Activated CD4-positive, alpha-beta T cell treated with anti-CD3 and anti-CD28 coated beads for 36 hours (primary cell): ENCODE data around the gene POMC. TPM values are rescaled to one million over a fixed set of nuclear protein-coding genes. Genes with fewer than 3 reads are reported as not detected.
"Not testable (repeated sequence)": the region's sequence is repeated elsewhere in the genome, so short reads cannot be mapped to it uniquely, and the experiment has no call there.

ENCODE experiments used
- ATAC-seq: fragments of 200-7000 bp; cut with Tn5 transposase; one replicate; pipeline ENCODE4 v1.10.0; 2021; ENCODE audit warnings: mild to moderate bottlenecking, moderate library complexity
- CTCF ChIA-PET: fragments of 350-600 bp; sonication (Branson Sonifier 250); formaldehyde crosslinking; loops from one replicate; lab custom pipeline; 2021; ENCODE audit warnings: antibody characterized with exemption; lab: Charles Lee
- POLR2A ChIA-PET: fragments of 350-600 bp; sonication (Branson Sonifier 250); formaldehyde crosslinking; loops from one replicate; lab custom pipeline; 2021; ENCODE audit warnings: antibody characterized with exemption, inconsistent platforms; lab: Charles Lee
- DNase-seq: peaks from one replicate; pipeline ENCODE4 v3.0.0-alpha.2; 2020
- H3K27ac Mint-ChIP-seq: one replicate; pipeline ENCODE4 v1.8.0; 2021; ENCODE audit warnings: mixed read lengths
- H3K27me3 Mint-ChIP-seq: one replicate; pipeline ENCODE4 v1.8.0; 2021; ENCODE audit warnings: mixed read lengths
- H3K36me3 Mint-ChIP-seq: one replicate; pipeline ENCODE4 v1.8.0; 2021; ENCODE audit warnings: low read depth, mixed read lengths
- H3K4me1 Mint-ChIP-seq: one replicate; pipeline ENCODE4 v1.8.0; 2021; ENCODE audit warnings: mixed read lengths
- H3K4me3 Mint-ChIP-seq: one replicate; pipeline ENCODE4 v1.8.0; 2021; ENCODE audit warnings: mild to moderate bottlenecking, moderate library complexity, mixed read lengths
- H3K9me3 Mint-ChIP-seq: one replicate; pipeline ENCODE4 v1.8.0; 2021; ENCODE audit warnings: low read depth, mixed read lengths
- intact Hi-C, 2 experiments: fragments of 100-400 bp; cut with DNase I in 1 of 2; cut with micrococcal nuclease in 1 of 2; formaldehyde crosslinking; loops; one replicate each; pipeline versions ENCODE4 v1.14.2 to v1.15.1; 2022 to 2024; cut with DNase I, micrococcal nuclease
- total RNA-seq, 2 experiments: library from RNA; stranded (reverse); gene quantifications; one replicate each; pipeline ENCODE4 v1.2.3, GENCODE V29; 2021

POMC gene
- total RNA-seq, 2 experiments from 2014 or later = 5.7 to 8.3 TPM

DNA sequence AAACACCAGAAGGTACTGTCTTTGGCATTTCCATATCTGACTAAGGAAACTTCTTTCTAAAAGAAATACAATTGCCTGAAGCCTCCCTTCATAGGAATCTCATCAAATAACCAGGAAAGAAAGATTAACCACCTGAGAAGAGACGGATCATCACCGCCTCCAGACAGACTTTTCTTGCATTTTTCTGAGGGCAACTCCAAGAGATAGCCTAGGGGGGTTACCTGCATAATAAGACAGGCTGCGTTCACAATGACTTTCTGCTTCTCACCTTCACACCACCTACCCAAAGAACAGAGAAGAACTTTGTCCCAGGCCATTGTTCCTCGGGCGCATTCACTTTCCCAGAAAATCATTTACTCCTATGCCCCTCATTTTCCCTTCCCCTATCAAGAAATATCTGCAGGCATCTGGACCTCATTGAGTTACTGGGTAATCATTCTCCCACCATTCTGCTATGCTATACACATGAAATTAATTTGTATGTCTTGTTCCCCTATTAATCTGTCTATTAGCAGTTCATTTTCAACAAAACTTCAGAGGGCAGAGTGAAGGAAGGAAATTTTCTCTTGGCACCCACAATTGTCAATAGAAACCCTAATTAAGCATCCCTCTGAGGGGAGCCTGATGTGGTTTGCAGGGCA, 8.3 kb upstream of the POMC start:
- ChIA-PET CTCF (no interaction called here), POLR2A (no interaction called here)
- ATAC-seq = no peak
- intact Hi-C loops = no loop called here
- Mint-ChIP-seq H3K4me3 (no peak overlapping the region), H3K36me3 (no peaks in the 10 kb centered on the region), H3K27me3 (peaks cover 12% of the 10 kb centered on the region), H3K4me1 (no peaks in the 10 kb centered on the region), H3K9me3 (no peaks in the 10 kb centered on the region), H3K27ac (no peak overlapping the region)
- DNase-seq = no peak

DNA sequence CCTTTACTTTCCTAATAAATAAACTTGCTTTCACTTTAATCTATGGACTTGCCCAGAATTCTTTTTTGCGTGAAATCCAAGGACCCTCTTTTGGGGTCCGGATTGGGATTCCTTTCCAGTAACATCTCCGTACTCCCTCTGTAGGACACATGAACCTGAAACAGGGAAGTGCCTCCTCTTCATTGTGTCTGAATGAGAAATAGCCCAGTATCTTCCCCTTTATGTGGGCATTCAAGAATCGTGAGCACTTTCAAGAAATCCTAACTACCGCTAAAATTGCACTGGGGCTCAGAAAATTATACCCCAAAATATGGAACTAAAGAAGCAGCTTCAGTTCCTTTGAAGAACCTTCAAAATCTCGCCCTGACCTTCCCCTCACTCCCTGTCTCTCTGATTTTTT, 7.8 kb upstream of the POMC start:
- Mint-ChIP-seq H3K36me3 (no peaks in the 10 kb centered on the region), H3K9me3 (no peaks in the 10 kb centered on the region), H3K27ac (no peak overlapping the region), H3K4me3 (no peak overlapping the region), H3K27me3 (peaks cover 12% of the 10 kb centered on the region), H3K4me1 (no peaks in the 10 kb centered on the region)
- no peak for DNase-seq
- no peak for ATAC-seq
- CTCF ChIA-PET = no interaction called here
- intact Hi-C loops = no loop called here
- POLR2A ChIA-PET = no interaction called here

DNA sequence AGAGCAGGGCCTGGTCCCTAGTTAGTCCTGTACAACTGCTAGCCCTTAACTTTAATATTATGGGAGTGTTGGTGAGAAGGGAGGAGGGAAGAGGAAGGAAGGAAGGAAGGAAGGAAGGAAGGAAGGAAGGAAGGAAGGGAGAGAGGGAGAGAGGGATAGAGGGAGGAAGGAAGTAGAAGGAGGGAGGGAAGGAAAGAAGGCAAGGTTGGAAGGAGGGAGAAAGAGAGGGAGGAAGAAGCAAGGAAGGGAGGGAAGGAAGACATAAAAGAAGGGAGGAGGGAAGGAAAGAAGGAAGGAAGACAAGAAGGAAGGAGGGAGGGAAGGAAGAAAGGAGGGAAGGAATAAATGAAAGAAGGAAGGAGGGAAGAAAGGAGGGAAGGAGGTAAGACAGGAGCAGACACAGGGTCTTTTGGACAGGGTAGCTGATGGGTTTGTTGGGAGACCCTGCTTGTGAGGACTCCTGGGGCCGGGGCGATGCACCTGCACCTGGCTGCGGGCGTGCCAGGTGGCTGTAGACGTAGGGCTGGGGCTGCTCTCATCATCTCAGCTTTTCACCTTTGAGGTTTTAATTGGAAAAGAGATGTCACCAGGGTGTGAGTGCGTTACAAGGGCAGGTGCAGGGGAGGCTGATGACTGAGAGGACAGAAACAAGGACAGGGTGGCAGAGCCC, 5.9 kb upstream of the POMC start:
- H3K36me3 Mint-ChIP-seq = no peaks in the 10 kb centered on the region
- ChIA-PET CTCF (interaction anchor here (1.0 kb wide), 1 partner anchor 11 kb away, joined by 3 read pairs; no protein-coding TSS in a partner anchor), POLR2A (no interaction called here)

DNA sequence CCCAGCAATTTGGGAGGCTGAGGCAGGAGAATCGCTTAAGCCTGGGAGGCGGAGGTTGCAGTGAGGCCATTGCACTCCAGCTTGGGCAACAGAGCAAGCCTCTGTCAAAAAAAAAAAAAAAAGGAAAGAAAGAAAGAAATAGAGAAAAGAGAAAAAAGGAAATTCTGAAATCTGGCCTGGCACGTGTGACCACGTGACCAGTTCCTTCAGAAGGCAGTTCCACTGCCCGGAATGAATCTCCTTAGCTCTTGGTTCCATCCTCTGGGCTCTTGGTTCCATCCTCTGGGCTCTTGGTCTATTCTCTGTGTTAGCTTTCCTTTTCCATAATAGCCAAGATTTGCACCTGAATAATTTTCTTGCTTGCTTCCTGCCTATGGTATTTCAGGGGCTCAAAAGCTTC, 5.3 kb upstream of the POMC start:
- Mint-ChIP-seq H3K36me3 (no peaks in the 10 kb centered on the region), H3K27me3 (peaks cover 28% of the 10 kb centered on the region), H3K27ac (no peak overlapping the region), H3K4me1 (peaks cover 3% of the 10 kb centered on the region), H3K4me3 (no peak overlapping the region), H3K9me3 (no peaks in the 10 kb centered on the region)
- DNase-seq (no peak), ATAC-seq (no peak)
- ChIA-PET POLR2A (no interaction called here), CTCF (interaction anchor here (1.0 kb wide), 1 partner anchor 10 kb away, joined by 3 read pairs; no protein-coding TSS in a partner anchor)
- intact Hi-C loops = no loop called here

More for the DNA sequence above, 5.9 kb upstream of the POMC start:
- DNase-seq = no peak
- no peak for ATAC-seq
- H3K4me3 Mint-ChIP-seq = no peak overlapping the region
- no peaks in the 10 kb centered on the region for H3K9me3 Mint-ChIP-seq
- H3K27ac Mint-ChIP-seq = no peak overlapping the region
- peaks cover 22% of the 10 kb centered on the region for H3K27me3 Mint-ChIP-seq
- intact Hi-C loops = no loop called here
- H3K4me1 Mint-ChIP-seq = no peaks in the 10 kb centered on the region

DNA sequence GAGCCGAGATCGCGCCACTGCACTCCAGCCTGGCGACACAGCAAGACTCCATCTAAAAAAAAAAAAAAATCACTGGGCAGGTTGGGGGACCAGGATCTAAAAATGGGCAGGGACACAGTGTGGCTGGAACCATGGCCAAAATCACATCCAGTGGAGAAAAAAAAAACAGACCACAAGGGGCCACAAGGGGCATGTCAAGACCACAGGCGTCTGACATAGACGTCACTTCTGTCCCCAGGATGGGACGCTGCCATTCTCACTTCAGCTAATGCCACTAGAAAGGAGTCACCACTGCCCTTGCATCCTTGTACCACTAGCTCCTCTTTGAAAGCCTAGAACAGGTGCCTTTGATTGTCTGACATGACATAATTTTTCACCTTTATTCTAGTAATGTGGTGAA, 2.5 kb upstream of the POMC start:
- Mint-ChIP-seq H3K9me3 (no peaks in the 10 kb centered on the region), H3K27me3 (peaks cover 40% of the 10 kb centered on the region), H3K4me3 (no peak overlapping the region), H3K4me1 (peaks cover 17% of the 10 kb centered on the region), H3K27ac (no peak overlapping the region), H3K36me3 (no peaks in the 10 kb centered on the region)
- ATAC-seq = no peak
- ChIA-PET CTCF (no interaction called here), POLR2A (no interaction called here)
- intact Hi-C loops = no loop called here
- no peak for DNase-seq

DNA sequence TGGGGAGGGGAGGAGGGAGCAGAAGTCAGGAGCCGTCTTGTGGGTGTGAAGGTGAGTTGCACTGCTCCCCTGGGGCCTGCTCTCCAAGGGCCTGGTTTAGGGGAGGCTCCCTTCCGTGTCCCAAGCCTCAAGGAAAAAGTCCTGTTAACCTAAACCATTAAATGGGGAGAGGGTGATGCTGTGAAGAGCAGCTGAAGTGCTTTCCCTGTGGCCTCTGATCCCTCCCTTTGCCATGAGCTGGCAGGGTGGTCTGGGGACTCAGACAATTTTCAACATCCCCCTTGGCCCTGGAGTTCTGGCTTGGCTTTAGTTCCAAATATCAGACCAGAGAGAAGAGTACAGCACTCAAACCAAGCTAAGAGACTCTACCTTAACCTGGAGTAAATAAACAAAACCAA, 692 bp upstream of the POMC start:
- ATAC-seq = no peak
- Mint-ChIP-seq H3K4me1 (peaks cover 21% of the 10 kb centered on the region), H3K9me3 (no peaks in the 10 kb centered on the region), H3K4me3 (peak overlapping the region; percentile 59), H3K27me3 (peaks cover 37% of the 10 kb centered on the region), H3K27ac (no peak overlapping the region), H3K36me3 (no peaks in the 10 kb centered on the region)
- CTCF ChIA-PET = interaction anchor here (0.6 to 1.2 kb wide), 5 partner anchors 28 to 429 kb away, joined by 3 read pairs; no protein-coding TSS in a partner anchor
- DNase-seq = no peak
- intact Hi-C loops = loop anchor here in 1 of 2 experiments (5.0 kb wide), 1 partner anchor 48 kb away; no protein-coding TSS in a partner anchor
- POLR2A ChIA-PET = no interaction called here

DNA sequence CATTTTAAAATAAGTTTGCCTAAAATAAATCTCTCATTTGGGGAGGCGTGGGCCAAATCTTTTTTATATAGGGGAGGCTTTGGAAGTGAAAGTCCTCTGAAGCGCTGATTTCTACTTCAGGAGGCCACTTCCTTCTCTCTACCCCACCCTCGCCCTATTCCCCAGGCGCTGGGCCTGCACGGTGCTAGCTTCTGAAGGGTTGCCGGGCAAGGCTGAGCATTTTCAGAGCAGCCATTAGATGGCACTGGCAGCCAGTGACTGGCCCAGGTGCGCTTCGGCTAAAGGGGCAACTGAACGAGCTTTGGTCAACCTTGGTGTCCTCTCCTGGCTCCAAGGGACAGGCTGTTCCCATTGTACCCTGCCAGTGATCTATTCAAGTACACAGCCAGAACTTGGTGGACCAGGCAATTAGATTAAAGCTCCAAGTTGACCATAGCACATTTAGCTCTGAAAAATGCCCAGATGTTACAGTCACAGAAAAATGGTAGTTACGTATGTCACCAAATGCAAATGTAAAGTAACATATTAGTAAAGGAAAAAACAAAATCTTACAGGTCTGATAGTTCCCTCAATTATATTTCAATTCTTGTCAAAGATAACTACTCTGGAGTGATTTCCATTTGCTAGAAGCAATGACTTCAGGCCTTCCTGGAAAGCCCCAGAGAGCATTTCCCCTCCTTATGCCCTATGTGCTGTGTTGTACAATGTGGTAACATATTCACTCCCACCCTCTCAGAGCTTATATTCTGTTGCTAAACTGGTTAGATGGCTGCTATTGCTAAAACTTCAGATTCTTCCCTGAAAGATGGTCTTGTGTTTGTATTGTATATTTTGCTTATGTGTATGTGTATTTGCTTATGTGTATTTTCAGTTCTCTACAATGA, 2.1 kb downstream of the POMC start:
- peak overlapping the region; percentile 42 for H3K27ac Mint-ChIP-seq
- DNase-seq (peak; percentile 74), ATAC-seq (peak; percentile 74)
- no peaks in the 10 kb centered on the region for H3K9me3 Mint-ChIP-seq
- no peaks in the 10 kb centered on the region for H3K36me3 Mint-ChIP-seq
- H3K4me3 Mint-ChIP-seq = no peak overlapping the region
- intact Hi-C loops = loop anchor here (1.0 to 5.0 kb wide), 4 partner anchors 30 to 356 kb away; no protein-coding TSS in a partner anchor
- H3K27me3 Mint-ChIP-seq = peaks cover 28% of the 10 kb centered on the region
- peaks cover 23% of the 10 kb centered on the region for H3K4me1 Mint-ChIP-seq
- ChIA-PET CTCF (interaction anchor here (0.6 to 2.4 kb wide), 11 partner anchors 13 to 718 kb away, joined by 3 to 14 read pairs (median 3); no protein-coding TSS in a partner anchor), POLR2A (interaction anchor here (0.5 kb wide), 1 partner anchor 25 kb away, joined by 4 read pairs; no protein-coding TSS in a partner anchor)

DNA sequence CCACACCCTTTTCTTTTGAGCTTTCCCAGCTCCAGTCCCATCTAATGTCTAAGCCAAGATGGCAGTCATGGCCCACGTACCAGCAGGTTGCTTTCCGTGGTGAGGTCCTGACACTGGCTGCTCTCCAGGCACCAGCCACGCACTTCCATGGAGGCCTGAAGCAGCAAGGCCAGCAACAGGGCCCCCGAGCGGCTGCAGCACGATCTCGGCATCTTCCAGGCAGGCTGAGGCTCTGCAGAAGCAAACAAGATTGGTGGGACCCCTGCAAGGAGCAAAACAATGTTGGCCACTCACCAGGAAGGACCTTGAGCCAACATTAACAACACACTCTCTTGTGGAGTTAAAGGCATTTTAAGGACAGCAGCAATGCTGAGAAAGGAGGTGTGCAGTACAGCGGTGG, 3.8 kb downstream of the POMC start:
- Mint-ChIP-seq H3K36me3 (peaks cover 9% of the 10 kb centered on the region), H3K27me3 (peaks cover 21% of the 10 kb centered on the region), H3K27ac (no peak overlapping the region), H3K4me3 (no peak overlapping the region), H3K4me1 (peaks cover 34% of the 10 kb centered on the region), H3K9me3 (no peaks in the 10 kb centered on the region)
- CTCF ChIA-PET = interaction anchor here (0.7 to 1.3 kb wide), 7 partner anchors 12 to 198 kb away, joined by 3 to 5 read pairs (median 3); no protein-coding TSS in a partner anchor
- DNase-seq (no peak), ATAC-seq (no peak)
- intact Hi-C loops = no loop called here
- POLR2A ChIA-PET = no interaction called here

DNA sequence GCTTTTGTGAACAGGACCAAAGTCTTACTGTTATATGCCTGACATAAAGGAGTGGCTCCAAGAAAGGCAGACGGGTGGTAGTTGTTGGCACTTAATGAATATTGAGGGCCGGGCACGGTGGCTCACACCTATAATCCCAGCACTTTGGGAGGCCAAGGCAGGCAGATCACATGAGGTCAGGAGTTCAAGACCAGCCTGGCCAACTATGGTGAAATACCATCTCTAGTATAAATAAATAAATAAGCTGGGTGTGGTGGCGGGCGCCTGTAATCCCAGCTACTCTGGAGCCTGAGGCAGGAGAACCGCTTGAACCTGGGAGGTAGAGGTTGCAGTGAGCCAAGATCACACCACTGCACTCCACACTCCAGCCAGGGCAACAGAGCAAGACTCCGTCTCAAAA, 6.3 kb downstream of the POMC start:
- peaks cover 11% of the 10 kb centered on the region for H3K36me3 Mint-ChIP-seq
- H3K9me3 Mint-ChIP-seq, POLR2A ChIA-PET, DNase-seq, ATAC-seq, H3K27me3 Mint-ChIP-seq, intact Hi-C loops: not testable (repeated sequence)
- H3K4me1 Mint-ChIP-seq = peaks cover 28% of the 10 kb centered on the region
- peak overlapping the region; percentile 76 for H3K4me3 Mint-ChIP-seq
- H3K27ac Mint-ChIP-seq = peak overlapping the region; percentile 80
- CTCF ChIA-PET = interaction anchor here (1.1 to 2.3 kb wide), 3 partner anchors 34 to 189 kb away, joined by 5 to 8 read pairs (median 5); no protein-coding TSS in a partner anchor

DNA sequence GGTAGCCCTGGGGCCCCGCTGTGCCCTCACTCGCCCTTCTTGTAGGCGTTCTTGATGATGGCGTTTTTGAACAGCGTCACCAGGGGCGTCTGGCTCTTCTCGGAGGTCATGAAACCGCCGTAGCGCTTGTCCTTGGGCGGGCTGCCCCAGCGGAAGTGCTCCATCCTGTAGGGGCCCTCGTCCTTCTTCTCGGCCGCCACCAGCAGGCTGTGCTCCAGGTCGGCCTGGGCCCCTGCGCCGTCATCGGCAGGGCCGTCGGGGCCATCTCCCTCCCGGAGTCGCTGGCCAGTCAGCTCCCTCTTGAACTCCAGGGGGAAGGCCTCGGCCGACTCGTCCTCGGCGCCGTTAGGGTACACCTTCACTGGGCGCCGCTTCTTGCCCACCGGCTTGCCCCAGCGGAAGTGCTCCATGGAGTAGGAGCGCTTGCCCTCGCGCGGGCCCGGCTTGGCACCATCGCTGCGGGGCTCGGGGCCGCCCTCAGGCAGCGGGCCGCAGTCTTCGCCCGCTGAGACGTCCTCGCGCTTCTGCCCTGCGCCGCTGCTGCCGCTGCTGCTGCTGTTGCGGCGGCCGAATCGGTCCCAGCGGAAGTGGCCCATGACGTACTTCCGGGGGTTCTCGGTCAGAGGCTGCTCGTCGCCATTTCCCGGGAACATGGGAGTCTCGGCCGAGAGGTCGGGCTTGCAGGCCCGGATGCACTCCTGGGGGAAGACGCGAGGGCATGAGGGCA, 7.2 kb downstream of the POMC start:
- H3K27ac Mint-ChIP-seq = peak overlapping the region; percentile 84
- POLR2A ChIA-PET = no interaction called here

More for the DNA sequence above, 7.2 kb downstream of the POMC start:
- ATAC-seq (peak; percentile 76), DNase-seq (peak; percentile 91)
- intact Hi-C loops = loop anchor here in 1 of 2 experiments (1.0 to 2.0 kb wide), 4 partner anchors 35 to 512 kb away; partner anchors contain the start of gene DTNB
- Mint-ChIP-seq H3K4me1 (peaks cover 23% of the 10 kb centered on the region), H3K27me3 (no peaks in the 10 kb centered on the region), H3K4me3 (peak overlapping the region; percentile 76), H3K36me3 (peaks cover 11% of the 10 kb centered on the region), H3K9me3 (no peaks in the 10 kb centered on the region)
- CTCF ChIA-PET = interaction anchor here (1.7 to 2.3 kb wide), 2 partner anchors 35 to 186 kb away, joined by 5 to 8 read pairs; no protein-coding TSS in a partner anchor
